H9 (cell line): ENCODE measurements around the gene CC2D2A. TPM values are rescaled to one million over a fixed set of nuclear protein-coding genes. Genes with fewer than 3 reads are reported as not detected.

Source experiments
- DNase-seq: peaks from one replicate; pipeline ENCODE4 v3.0.0-alpha.2; 2017
- H2AFZ ChIP-seq: one replicate; pipeline ENCODE4 v1.6.1; 2013; ENCODE audit warnings: mild to moderate bottlenecking, low read length, control low read depth, moderate library complexity
- H2AK5ac ChIP-seq: 2 replicates; pipeline ENCODE4 v1.6.1; 2013; ENCODE audit warnings: low read length, control low read depth, mixed read lengths; ENCODE audit not compliant: insufficient read length
- H2BK120ac ChIP-seq: one replicate; pipeline ENCODE4 v1.6.1; 2013; ENCODE audit warnings: low read depth, mild to moderate bottlenecking, low read length, control low read depth, inconsistent platforms; ENCODE audit not compliant: poor library complexity, severe bottlenecking
- H2BK12ac ChIP-seq: 2 replicates; pipeline ENCODE4 v1.6.1; 2013; ENCODE audit warnings: low read length, control low read depth, mixed read lengths, low read depth; ENCODE audit not compliant: insufficient read length
- H2BK15ac ChIP-seq: 2 replicates; pipeline ENCODE4 v1.6.1; 2013; ENCODE audit warnings: low read depth, low read length, control low read depth
- H2BK20ac ChIP-seq: one replicate; pipeline ENCODE4 v1.6.1; 2013; ENCODE audit warnings: low read depth, mild to moderate bottlenecking, low read length, control low read depth, inconsistent platforms; ENCODE audit not compliant: poor library complexity, severe bottlenecking
- H2BK5ac ChIP-seq: 2 replicates; pipeline ENCODE4 v1.6.1; 2013; ENCODE audit warnings: low read length, control low read depth, mixed read lengths; ENCODE audit not compliant: insufficient read length
- H3K14ac ChIP-seq: 2 replicates; pipeline ENCODE4 v1.6.1; 2013; ENCODE audit warnings: low read length, control low read depth; ENCODE audit not compliant: insufficient read depth
- H3K18ac ChIP-seq: 2 replicates; pipeline ENCODE4 v1.6.1; 2013; ENCODE audit warnings: low read depth, mild to moderate bottlenecking, mixed read lengths, low read length, control low read depth; ENCODE audit not compliant: insufficient read length
- H3K23ac ChIP-seq: 2 replicates; pipeline ENCODE4 v1.6.1; 2013; ENCODE audit warnings: low read length, control low read depth, mixed read lengths, low read depth; ENCODE audit not compliant: insufficient read length
- H3K23me2 ChIP-seq: 2 replicates; pipeline ENCODE4 v1.6.1; 2013; ENCODE audit warnings: low read depth, mild to moderate bottlenecking, mixed read lengths, low read length, control low read depth; ENCODE audit not compliant: insufficient read length, poor library complexity, severe bottlenecking
- H3K27ac ChIP-seq: 2 replicates; pipeline ENCODE4 v1.5.1; 2013; ENCODE audit warnings: low read length, control low read depth, mixed read lengths, low read depth; ENCODE audit not compliant: insufficient read length
- H3K27me3 ChIP-seq: 2 replicates; pipeline ENCODE4 v1.6.1; 2013; ENCODE audit warnings: low read length, control low read depth, inconsistent platforms; ENCODE audit not compliant: insufficient read depth
- H3K4ac ChIP-seq: 2 replicates; pipeline ENCODE4 v1.6.1; 2013; ENCODE audit warnings: low read depth, mild to moderate bottlenecking, control low read depth, inconsistent platforms, low read length, moderate library complexity
- H3K4me1 ChIP-seq: 2 replicates; pipeline ENCODE4 v1.6.1; 2013; ENCODE audit warnings: low read length, control low read depth, inconsistent platforms; ENCODE audit not compliant: insufficient read depth
- H3K4me2 ChIP-seq: 2 replicates; pipeline ENCODE4 v1.6.1; 2013; ENCODE audit warnings: low read length, control low read depth, mixed read lengths; ENCODE audit not compliant: insufficient read length, insufficient read depth
- H3K56ac ChIP-seq: 2 replicates; pipeline ENCODE4 v1.6.1; 2013; ENCODE audit warnings: low read depth, mild to moderate bottlenecking, mixed read lengths, low read length, control low read depth; ENCODE audit not compliant: insufficient read length
- H3K79me1 ChIP-seq: 2 replicates; pipeline ENCODE4 v1.6.1; 2013; ENCODE audit warnings: low read depth, mild to moderate bottlenecking, moderate library complexity, low read length, control low read depth, inconsistent platforms; ENCODE audit not compliant: insufficient read depth, poor library complexity, severe bottlenecking
- H3K79me2 ChIP-seq: 2 replicates; pipeline ENCODE4 v1.6.1; 2013; ENCODE audit warnings: low read length, control low read depth, inconsistent platforms; ENCODE audit not compliant: insufficient read depth
- H3K9ac ChIP-seq: 2 replicates; pipeline ENCODE4 v1.6.1; 2013; ENCODE audit warnings: low read length, control low read depth, mixed read lengths; ENCODE audit not compliant: insufficient read length; ENCODE audit errors: extremely low read depth
- H3K9me3 ChIP-seq: one replicate; pipeline ENCODE4 v1.6.1; 2013; ENCODE audit warnings: low read depth, low read length, inconsistent platforms; ENCODE audit not compliant: control insufficient read depth
- H3T11ph ChIP-seq: one replicate; pipeline ENCODE4 v1.6.1; 2013; ENCODE audit warnings: mild to moderate bottlenecking, low read length, control low read depth, inconsistent platforms
- H4K20me1 ChIP-seq: one replicate; pipeline ENCODE4 v1.6.1; 2013; ENCODE audit not compliant: control insufficient read depth, insufficient read length, insufficient read depth
- H4K5ac ChIP-seq: 2 replicates; pipeline ENCODE4 v1.6.1; 2013; ENCODE audit warnings: low read depth, mild to moderate bottlenecking, mixed read lengths, low read length, control low read depth; ENCODE audit not compliant: insufficient read length
- H4K8ac ChIP-seq: replicated peaks from 2 replicates; pipeline ENCODE4 v1.6.1; 2013; ENCODE audit warnings: low read length, control low read depth, mixed read lengths, low read depth; ENCODE audit not compliant: insufficient read length
- H4K91ac ChIP-seq: 2 replicates; pipeline ENCODE4 v1.6.1; 2013; ENCODE audit warnings: low read depth, mild to moderate bottlenecking, moderate library complexity, mixed read lengths, low read length, control low read depth; ENCODE audit not compliant: insufficient read length
- H3K27ac Mint-ChIP-seq, 3 experiments: 2 replicates in 2 of 3; 3 replicates in 1 of 3; pipeline ENCODE4 v1.8.0; 2020 to 2021; ENCODE audit warnings: mixed read lengths in 3 of 3, mild to moderate bottlenecking in 1 of 3, moderate library complexity in 1 of 3
- H3K27me3 Mint-ChIP-seq: 2 replicates; pipeline ENCODE4 v1.8.0; 2021; ENCODE audit warnings: low read depth, mild to moderate bottlenecking, moderate library complexity, mixed read lengths
- H3K36me3 Mint-ChIP-seq, 3 experiments: 2 replicates in 2 of 3; 3 replicates in 1 of 3; pipeline ENCODE4 v1.8.0; 2020 to 2021; ENCODE audit warnings: low read depth in 3 of 3, mixed read lengths in 3 of 3; ENCODE audit not compliant: insufficient read depth in 1 of 3
- H3K4me1 Mint-ChIP-seq, 2 experiments: 2 replicates each; pipeline ENCODE4 v1.8.0; 2020; ENCODE audit warnings: mixed read lengths in 2 of 2
- H3K4me3 Mint-ChIP-seq, 2 experiments: 2 replicates in 1 of 2; 3 replicates in 1 of 2; pipeline ENCODE4 v1.8.0; 2020 to 2021; ENCODE audit warnings: mild to moderate bottlenecking in 2 of 2, mixed read lengths in 2 of 2, moderate library complexity in 1 of 2
- H3K9me3 Mint-ChIP-seq, 2 experiments: 2 replicates in 1 of 2; 3 replicates in 1 of 2; pipeline ENCODE4 v1.8.0; 2020; ENCODE audit warnings: mild to moderate bottlenecking in 2 of 2, mixed read lengths in 2 of 2, moderate library complexity in 1 of 2
- total RNA-seq: library from RNA; stranded (reverse); gene quantifications from 2 replicates; pipeline ENCODE4 v1.2.1, GENCODE V29; 2021
- TF ChIP-seq, protein P1 (sequence below): fragments of 200-600 bp; sonication (generic); conservative IDR thresholded peaks from 3 replicates; pipeline ENCODE4 v1.8.0; 2021; ENCODE audit warnings: antibody characterized with exemption, mild to moderate bottlenecking

The CC2D2A gene
- total RNA-seq, 1 experiment from 2014 or later: 10.4 TPM

GRCh38 chr4:15577508-15577907 lies 107.8 kb downstream of the CC2D2A start:
- no peak overlapping the region for H2BK20ac ChIP-seq
- no peaks in the 10 kb centered on the region for H3K27me3 Mint-ChIP-seq
- H3K27me3 ChIP-seq: no peaks in the 10 kb centered on the region
- H3K4me2 ChIP-seq: no peak overlapping the region
- H3K4me1 Mint-ChIP-seq: no peaks in the 10 kb centered on the region
- H2BK12ac ChIP-seq: no peak overlapping the region
- no peak overlapping the region for H3K14ac ChIP-seq
- no peak overlapping the region for H2AK5ac ChIP-seq
- no peak overlapping the region for H4K91ac ChIP-seq
- TF ChIP-seq, protein P1, sequence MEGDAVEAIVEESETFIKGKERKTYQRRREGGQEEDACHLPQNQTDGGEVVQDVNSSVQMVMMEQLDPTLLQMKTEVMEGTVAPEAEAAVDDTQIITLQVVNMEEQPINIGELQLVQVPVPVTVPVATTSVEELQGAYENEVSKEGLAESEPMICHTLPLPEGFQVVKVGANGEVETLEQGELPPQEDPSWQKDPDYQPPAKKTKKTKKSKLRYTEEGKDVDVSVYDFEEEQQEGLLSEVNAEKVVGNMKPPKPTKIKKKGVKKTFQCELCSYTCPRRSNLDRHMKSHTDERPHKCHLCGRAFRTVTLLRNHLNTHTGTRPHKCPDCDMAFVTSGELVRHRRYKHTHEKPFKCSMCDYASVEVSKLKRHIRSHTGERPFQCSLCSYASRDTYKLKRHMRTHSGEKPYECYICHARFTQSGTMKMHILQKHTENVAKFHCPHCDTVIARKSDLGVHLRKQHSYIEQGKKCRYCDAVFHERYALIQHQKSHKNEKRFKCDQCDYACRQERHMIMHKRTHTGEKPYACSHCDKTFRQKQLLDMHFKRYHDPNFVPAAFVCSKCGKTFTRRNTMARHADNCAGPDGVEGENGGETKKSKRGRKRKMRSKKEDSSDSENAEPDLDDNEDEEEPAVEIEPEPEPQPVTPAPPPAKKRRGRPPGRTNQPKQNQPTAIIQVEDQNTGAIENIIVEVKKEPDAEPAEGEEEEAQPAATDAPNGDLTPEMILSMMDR: no peak
- H3T11ph ChIP-seq: no peak overlapping the region
- H3K18ac ChIP-seq: no peak overlapping the region
- H3K36me3 Mint-ChIP-seq: peaks cover 0 to 4% (median 0%) of the 10 kb centered on the region in 3 experiments; a peak in 2 of 7 replicates
- no peak overlapping the region for H3K56ac ChIP-seq
- H3K79me1 ChIP-seq: no peaks in the 10 kb centered on the region
- H3K9me3 Mint-ChIP-seq: no peaks in the 10 kb centered on the region
- no peak overlapping the region for H3K27ac ChIP-seq
- H3K79me2 ChIP-seq: no peaks in the 10 kb centered on the region
- no peaks in the 10 kb centered on the region for H4K20me1 ChIP-seq
- no peak overlapping the region for H2BK15ac ChIP-seq
- H3K27ac Mint-ChIP-seq: no peak overlapping the region
- DNase-seq: no peak
- no peaks in the 10 kb centered on the region for H3K23me2 ChIP-seq
- H3K4ac ChIP-seq: no peak overlapping the region
- H2BK5ac ChIP-seq: no peak overlapping the region
- no peak overlapping the region for H4K8ac ChIP-seq
- H2BK120ac ChIP-seq: no peak overlapping the region
- no peak overlapping the region for H3K23ac ChIP-seq
- no peaks in the 10 kb centered on the region for H3K9me3 ChIP-seq
- H3K9ac ChIP-seq: no peak overlapping the region
- H4K5ac ChIP-seq: no peak overlapping the region
- H3K4me3 Mint-ChIP-seq: no peak overlapping the region
- H3K4me1 ChIP-seq: no peaks in the 10 kb centered on the region
- H2AFZ ChIP-seq: no peak overlapping the region
